Motor neuron (in vitro differentiated cells): ENCODE measurements around the gene CD59. TPM values are rescaled to one million over a fixed set of nuclear protein-coding genes. Genes with fewer than 3 reads are reported as not detected.
A peak's percentile ranks its signal among the peaks of the same experiment; 100 is the strongest.
"Not testable (repeated sequence)": the region's sequence is repeated elsewhere in the genome, so short reads cannot be mapped to it uniquely, and the experiment has no call there.

Experiments
- ATAC-seq, 8 experiments: fragments of 200-7000 bp; cut with Tn5 transposase; replicated peaks in 6 of 8; 2 replicates each; pipeline ENCODE4 v1.8.0; 2021; ENCODE audit warnings: mild to moderate bottlenecking in 8 of 8, moderate library complexity in 8 of 8
- H3K27ac ChIP-seq, 2 donors: fragments of 250-450 bp; sonication (Bioruptor Pico); 2 replicates each; pipeline ENCODE4 v1.9.0; 2021; ENCODE audit warnings: antibody characterized with exemption in 2 of 2, mild to moderate bottlenecking in 2 of 2, moderate library complexity in 1 of 2
- H3K4me1 ChIP-seq, 2 donors: fragments of 250-450 bp; sonication (Bioruptor Pico); replicated peaks in 1 of 2; 2 replicates each; pipeline ENCODE4 v1.6.1; 2021; ENCODE audit warnings: antibody characterized with exemption in 2 of 2, mild to moderate bottlenecking in 2 of 2, moderate library complexity in 1 of 2
- H3K4me3 ChIP-seq, 5 donors: fragments of 250-450 bp; sonication (Bioruptor Pico); 2 replicates each; pipeline ENCODE4 v1.9.0; 2021; ENCODE audit warnings: antibody characterized with exemption in 5 of 5, mild to moderate bottlenecking in 5 of 5, moderate library complexity in 4 of 5
- WGBS, 10 experiments: fragments of 450-650 bp; shearing (Covaris generic); methylation state at CpG; one replicate each; pipeline ENCODE4 v1.0.0; 2022; 5-methylcytosine and 5-hydroxymethylcytosine counted together
- in situ Hi-C, 9 experiments: fragments of 400-800 bp; cut with MboI; loops; one replicate each; pipeline ENCODE4 v1.15.0; 2021; ENCODE audit warnings: low sequenced_read_pairs in 9 of 9, low pct_unique_long_range_greater_than_20kb in 2 of 9; ENCODE audit not compliant: unreplicated experiment in 9 of 9
- total RNA-seq, 8 experiments: library from RNA; unstranded; fragments of 300-600 nt; gene quantifications; 2 replicates each; pipeline versions ENCODE4 v1.2.3 to v1.2.4, GENCODE V29; 2022

The CD59 gene
- total RNA-seq, 8 experiments from 2014 or later = 33.5 to 431 (median 105) TPM

DNA sequence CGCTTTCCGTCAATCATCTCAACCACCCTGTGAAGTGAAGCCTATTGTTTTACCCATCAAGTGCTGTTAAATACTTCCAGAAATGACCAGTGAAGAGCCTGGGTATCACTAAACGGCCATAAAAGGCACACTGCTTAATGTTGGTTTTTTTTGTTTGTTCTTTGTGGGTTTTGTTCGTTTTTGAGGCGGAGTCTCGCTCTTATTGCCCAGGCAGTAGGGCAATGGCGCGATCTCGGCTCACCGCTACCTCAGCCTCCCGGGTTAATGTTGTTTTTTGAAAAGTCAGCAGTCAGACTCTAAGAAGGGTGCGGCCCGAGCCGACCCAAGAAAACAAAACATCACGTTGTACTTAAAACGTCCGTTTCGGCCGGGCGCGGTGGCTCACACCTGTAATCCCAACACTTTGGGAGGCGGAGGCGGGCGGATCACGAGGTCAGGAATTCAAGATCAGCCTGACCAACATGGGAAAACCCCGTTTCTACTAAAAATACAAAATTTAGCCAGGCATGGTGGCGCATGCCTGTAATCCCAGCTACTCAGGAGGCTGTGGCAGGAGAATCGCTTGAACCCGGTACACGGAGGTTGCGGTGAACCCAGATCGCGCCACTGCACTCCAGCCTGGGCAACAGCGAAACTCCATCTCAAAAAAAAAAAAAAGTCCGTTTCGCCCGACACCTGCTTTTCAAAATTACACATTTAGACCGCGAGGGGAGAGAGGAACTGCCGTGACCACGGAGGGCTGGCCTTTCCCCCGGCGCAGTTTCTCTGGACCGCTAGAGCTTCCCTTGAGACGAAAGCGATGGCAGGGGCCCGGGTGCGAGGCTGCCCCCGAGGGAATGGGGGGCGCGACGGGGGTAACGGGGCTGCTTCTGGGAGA, 714 bp downstream of the CD59 start:
- in situ Hi-C loops = no loop called here
- H3K27ac ChIP-seq = no peak overlapping the region
- 0 to 8% (median 2%) methylated on average over 2 to 28 of the region's 53 CpGs; no CpG with 5 or more reads in 1 of the 10 experiments for WGBS, 10 experiments

DNA sequence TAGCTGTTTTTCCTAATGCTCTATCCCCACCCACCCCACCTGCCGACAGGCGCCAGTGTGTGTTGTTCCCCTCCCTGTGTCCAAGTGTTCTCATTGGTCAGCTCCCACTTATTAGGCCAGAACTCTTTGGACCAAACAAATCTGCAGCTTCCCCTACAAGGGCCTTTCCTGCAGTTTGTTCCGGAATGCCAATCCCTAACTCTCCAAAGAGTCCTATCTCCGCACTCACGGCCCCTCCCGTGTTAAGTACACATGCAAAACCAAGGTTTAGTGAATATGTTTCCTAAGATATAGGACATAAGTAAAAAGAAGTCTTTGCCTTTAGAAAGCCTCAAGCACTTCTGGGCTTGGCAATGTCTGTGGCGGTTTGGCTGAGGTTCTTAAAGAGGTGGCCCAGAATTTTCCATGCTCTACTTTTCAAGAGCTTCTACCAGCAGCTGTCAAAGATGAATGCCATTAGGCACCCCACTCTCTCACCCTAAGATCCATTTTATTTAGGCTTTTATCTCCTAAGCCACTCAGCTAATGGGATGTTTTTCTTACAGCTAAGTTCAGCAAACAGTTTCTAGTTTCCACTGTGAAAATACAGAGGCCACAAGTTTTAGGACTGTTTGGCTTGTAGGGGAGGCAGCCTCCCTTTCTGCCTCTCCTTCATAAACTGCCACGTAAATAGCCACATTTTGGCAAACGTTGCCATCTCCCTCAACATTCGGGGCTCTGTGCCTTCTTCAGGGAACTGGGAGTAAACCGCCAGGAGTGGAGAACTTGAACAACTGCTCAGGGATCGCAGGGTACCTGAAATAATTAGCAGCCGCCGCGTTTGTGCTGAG, 1.6 kb downstream of the CD59 start:
- no peak overlapping the region for H3K27ac ChIP-seq
- ATAC-seq = peak in 1 of 8 experiments; percentile 3
- in situ Hi-C loops = no loop called here
- WGBS, 10 experiments = 2 to 93% (median 40%) methylated on average over 2 to 11 of the region's 15 CpGs
- H3K4me3 ChIP-seq = peak overlapping the region; percentile 62 to 88 (median 70)
- peaks cover 10 to 20% of the 10 kb centered on the region in 2 donors for H3K4me1 ChIP-seq

More for the DNA sequence above, 714 bp downstream of the CD59 start:
- Histone ChIP-seq H3K4me1 (peaks cover 10 to 20% of the 10 kb centered on the region in 2 donors), H3K4me3 (peak overlapping the region; percentile 62 to 88 (median 70))
- peak; percentile 8 to 65 (median 56) for ATAC-seq

DNA sequence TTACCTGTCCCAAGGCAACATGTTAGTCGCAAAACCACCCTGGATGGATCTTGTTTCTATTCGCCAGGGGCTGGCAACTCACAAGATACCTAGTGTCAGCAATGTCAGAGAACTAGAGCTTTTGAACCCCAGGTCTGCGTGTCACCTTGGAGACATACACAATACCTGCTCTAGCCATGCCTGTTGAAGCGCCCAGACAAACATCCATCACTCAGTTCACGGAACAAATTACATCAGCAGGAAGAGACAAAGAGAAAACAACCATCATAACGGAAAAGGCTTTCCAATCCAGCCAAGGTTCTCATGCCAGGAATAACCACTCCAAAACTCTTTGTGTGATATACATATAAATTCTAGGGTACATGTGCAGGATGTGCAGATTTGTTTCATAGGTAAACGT, 2.2 kb downstream of the CD59 start:
- in situ Hi-C loops = no loop called here
- ATAC-seq = no peak
- H3K4me1 ChIP-seq = peaks cover 10 to 20% of the 10 kb centered on the region in 2 donors
- no peak overlapping the region for H3K27ac ChIP-seq
- WGBS, 10 experiments = 0 to 100% (median 90%) methylated on average over 2 to 5 of the region's 7 CpGs; no CpG with 5 or more reads in 1 of the 10 experiments
- no peak overlapping the region for H3K4me3 ChIP-seq

DNA sequence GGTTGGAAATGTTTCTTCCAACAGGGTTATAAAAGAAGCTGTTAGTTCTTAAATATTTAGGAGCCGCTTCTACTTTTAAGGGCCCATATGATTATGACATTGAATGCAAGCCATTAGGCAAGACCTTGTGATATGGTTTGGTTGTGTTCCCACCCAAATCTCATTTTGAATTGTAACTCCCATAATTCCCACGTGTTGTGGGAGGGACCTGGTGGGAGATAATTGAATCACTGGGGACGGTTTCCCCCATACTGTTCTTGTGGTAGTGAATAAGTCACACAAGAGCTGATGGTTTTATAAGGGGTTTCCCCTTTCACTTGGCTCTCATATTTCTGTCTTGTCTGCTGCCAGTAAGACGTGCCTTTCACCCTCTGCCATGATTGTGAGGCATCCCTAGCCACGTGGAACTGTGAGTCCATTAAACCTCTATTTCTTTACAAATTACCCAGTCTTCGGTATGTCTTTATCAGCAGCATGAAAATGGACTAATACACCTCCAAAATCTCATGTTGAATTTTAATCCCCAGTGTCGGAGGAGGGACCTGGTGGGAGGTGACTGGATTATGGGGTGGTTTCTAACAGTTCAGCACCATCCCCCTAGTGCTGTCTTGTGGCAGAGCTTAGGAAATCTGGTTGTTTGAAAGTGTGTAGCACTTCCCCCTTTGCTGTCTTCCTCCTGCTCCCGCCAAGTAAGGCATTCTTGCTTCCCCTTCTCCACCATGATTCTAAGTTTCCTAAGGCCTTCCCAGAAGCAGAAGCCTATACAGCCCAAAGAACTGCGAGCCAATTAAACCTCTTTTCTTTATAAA, 4.3 kb downstream of the CD59 start:
- no peak for ATAC-seq
- H3K4me3 ChIP-seq = no peak overlapping the region
- no peak overlapping the region for H3K27ac ChIP-seq
- in situ Hi-C loops = no loop called here
- peaks cover 10 to 20% of the 10 kb centered on the region in 2 donors for H3K4me1 ChIP-seq
- 75 to 100% (median 90%) methylated on average over 1 to 8 of the region's 9 CpGs; no CpG with 5 or more reads in 1 of the 10 experiments for WGBS, 10 experiments

DNA sequence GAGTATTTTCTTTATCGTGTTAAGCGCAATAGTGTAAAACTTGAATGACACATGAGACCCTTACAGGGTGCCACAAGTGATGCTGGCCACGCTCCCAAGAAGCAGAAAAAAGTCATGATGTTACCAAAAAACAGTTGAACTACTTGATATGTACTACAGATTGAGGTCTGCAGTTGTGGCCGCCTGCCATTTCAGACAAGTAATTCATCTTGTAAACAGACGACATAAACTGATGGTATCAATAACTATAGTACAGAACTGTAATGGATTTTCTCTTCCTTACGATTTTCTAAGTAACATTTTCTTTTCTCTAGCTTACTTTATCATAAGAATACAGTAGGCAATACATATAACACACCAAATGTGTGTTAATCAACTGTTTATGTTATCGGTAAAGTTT, 5.5 kb downstream of the CD59 start:
- Histone ChIP-seq H3K4me1 (peaks cover 10 to 16% of the 10 kb centered on the region in 2 donors), H3K27ac (no peak overlapping the region), H3K4me3 (no peak overlapping the region)
- in situ Hi-C loops = no loop called here
- ATAC-seq = no peak
- 55 to 100% (median 86%) methylated on average over 1 to 7 of the region's 7 CpGs for WGBS, 10 experiments

DNA sequence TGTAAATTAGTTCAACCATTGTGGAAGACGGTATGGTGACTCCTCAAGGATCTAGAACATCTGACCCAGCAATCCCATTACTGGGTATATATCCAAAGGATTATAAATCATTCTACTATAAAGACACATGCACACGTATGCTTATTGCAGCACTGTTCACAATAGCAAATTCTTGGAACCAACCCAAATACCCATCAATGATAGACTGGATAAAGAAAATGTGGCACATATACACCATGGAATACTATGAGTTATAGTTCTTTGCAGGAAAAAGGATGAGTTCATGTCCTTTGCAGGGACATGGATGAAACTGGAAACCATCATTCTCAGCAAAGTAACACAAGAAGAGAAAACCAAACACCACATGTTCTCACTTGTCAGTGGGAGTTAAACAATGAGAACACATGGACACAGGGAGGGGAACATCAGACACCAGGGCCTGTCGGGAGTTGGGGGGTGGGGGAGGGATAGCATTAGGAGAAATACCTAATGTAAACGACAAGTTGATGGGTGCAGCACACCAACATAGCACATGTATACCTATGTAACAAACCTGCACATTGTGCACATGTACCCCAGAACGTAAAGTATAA, 7.1 kb downstream of the CD59 start:
- H3K27ac ChIP-seq, ATAC-seq, in situ Hi-C loops, H3K4me3 ChIP-seq, H3K4me1 ChIP-seq: not testable (repeated sequence)
- 39 to 100% (median 76%) methylated on average over 1 to 3 of the region's 5 CpGs; no CpG with 5 or more reads in 4 of the 10 experiments for WGBS, 10 experiments

DNA sequence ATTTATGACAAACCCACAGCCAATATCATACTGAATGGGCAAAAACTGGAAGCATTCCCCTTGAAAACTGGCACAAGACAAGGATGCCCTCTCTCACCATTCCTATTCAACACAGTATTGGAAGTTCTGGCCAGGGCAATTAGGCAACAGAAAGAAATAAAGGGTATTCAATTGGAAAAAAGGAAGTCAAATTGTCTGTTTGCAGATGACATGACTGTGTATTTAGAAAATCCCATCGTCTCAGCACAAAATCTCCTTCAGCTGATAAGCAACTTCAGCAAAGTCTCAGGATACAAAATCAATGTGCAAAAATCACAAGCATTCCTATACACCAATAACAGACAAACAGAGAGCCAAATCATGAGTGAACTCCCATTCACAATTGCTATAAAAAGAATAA, 8.7 kb downstream of the CD59 start:
- H3K4me1 ChIP-seq, H3K27ac ChIP-seq, in situ Hi-C loops, H3K4me3 ChIP-seq, ATAC-seq: not testable (repeated sequence)
- 100% methylated on average over 1 of the region's 1 CpG; no CpG with 5 or more reads in 9 of the 10 experiments for WGBS, 10 experiments

DNA sequence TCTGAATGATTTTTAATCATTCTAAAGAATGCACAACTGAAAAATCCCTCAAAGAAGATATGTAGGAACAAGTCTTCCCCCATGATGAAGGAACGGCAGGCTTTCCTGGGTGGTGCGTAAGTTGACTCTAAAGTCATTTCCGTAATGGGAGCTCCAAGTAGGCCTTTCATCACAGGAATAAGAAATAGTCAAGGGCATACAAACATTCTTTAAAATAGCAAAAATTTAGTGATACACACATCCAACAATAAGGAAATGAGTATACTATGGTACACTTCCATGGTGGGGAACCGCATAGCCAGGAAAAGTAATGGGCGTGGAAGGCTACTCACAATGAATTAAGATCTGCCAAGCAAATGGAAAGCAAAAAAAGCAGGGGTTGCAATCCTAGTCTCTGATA, 10.7 kb downstream of the CD59 start:
- no peak for ATAC-seq
- WGBS, 10 experiments = 50 to 91% (median 76%) methylated on average over 2 to 5 of the region's 5 CpGs; no CpG with 5 or more reads in 2 of the 10 experiments
- H3K4me1 ChIP-seq = no peaks in the 10 kb centered on the region
- no peak overlapping the region for H3K4me3 ChIP-seq
- in situ Hi-C loops = no loop called here
- H3K27ac ChIP-seq = no peak overlapping the region

DNA sequence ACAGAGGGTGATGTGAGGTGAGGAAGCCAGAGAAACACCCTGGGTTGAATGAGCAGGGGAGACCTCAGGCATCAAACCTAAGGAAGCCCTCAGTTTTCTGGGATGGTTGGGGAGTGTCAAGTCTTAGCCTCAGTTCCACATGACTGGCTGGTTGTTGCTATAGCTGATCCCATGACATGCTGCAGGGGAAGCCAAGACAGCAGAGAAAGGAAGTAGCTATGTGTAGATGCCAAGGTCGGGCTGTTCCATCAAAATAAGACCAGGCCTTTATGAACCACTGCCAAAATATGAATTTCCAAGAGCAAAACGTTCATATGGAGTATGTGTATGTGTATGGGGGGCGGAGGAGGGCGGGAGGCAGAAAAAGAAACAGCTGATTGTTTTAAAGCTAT, 11.6 kb downstream of the CD59 start:
- H3K4me1 ChIP-seq = no peaks in the 10 kb centered on the region
- no peak overlapping the region for H3K4me3 ChIP-seq
- H3K27ac ChIP-seq = no peak overlapping the region
- 8 to 100% (median 60%) methylated on average over 1 to 3 of the region's 4 CpGs; no CpG with 5 or more reads in 1 of the 10 experiments for WGBS, 10 experiments
- peak in 2 of 8 experiments; percentile 25 to 36 for ATAC-seq
- in situ Hi-C loops = no loop called here

DNA sequence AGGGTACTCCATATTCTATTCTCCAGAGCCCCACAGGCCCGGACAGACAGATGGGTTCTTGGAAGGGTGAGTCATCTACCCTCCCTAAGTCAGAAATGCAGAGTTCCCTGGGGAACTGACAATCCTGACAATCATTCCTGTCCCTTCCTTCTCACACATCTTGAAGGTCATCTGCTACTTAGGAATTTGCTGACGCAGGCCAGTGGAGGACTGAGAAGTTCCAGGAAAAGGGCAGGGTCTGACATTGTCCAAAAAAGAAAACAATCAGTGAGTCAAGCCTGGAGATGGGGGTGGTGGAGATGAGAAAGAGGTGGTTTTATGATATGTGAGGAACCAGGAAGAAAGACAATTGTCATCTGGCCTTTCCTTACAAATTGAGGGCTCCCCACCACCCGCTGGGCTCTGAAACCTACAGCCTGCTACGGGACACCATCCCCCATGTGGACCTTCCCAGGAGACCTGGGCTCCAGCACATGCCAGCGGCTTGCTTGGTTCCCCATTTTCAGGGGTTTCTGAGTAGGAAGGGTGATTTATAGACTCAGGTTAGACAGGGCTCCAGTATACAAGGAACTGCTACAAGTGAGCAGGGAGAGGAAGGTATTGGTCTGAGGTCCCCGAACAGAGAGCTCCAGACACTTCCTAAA, 12.9 kb downstream of the CD59 start:
- no peak overlapping the region for H3K27ac ChIP-seq
- in situ Hi-C loops = no loop called here
- WGBS, 10 experiments = 50 to 100% (median 89%) methylated on average over 1 to 5 of the region's 6 CpGs; no CpG with 5 or more reads in 4 of the 10 experiments

DNA sequence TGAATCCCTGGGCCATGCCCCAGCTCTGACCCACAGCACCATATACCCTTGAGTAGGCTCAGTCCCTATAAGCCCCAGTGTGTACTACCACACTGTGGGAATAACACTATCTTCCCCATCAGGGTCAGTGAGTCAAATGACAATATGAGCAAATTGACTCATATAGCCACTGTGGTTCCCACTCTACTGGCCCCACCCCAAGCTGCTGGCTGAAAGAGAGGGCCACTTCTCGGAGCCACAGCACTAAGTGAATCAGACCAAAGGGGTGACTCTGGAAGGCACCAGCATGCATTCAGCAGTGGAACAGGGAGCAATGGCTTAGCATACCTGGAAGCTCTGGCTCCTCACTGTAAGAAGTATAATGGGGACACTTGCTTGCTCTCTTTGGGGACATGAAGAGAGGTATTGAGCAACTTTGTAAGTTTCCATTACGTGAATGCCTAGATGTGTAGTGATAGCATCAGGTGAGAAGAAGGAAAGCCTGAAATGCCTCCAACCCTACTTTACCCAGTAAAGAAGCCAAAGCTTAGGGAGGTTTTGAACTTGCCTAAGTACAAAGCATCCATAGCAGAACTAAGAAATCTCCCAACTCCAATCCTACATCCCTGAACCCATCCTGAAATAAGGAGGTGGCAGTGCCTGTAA, 13.5 kb downstream of the CD59 start:
- WGBS, 10 experiments = 100% methylated on average over 1 of the region's 2 CpGs; no CpG with 5 or more reads in 7 of the 10 experiments
- ATAC-seq = peak in 2 of 8 experiments; percentile 52 to 55
- in situ Hi-C loops = no loop called here
- H3K4me1 ChIP-seq = no peaks in the 10 kb centered on the region
- no peak overlapping the region for H3K27ac ChIP-seq
- H3K4me3 ChIP-seq = no peak overlapping the region

More for the DNA sequence above, 12.9 kb downstream of the CD59 start:
- ATAC-seq = peak in 3 of 8 experiments; percentile 83 to 90 (median 86)
- H3K4me1 ChIP-seq = no peaks in the 10 kb centered on the region
- no peak overlapping the region for H3K4me3 ChIP-seq
